ENCODE data around the gene PLP1. TPM values are rescaled to one million over a fixed set of nuclear protein-coding genes. Genes with fewer than 3 reads are reported as not detected.

The PLP1 gene
- total RNA-seq, 1 experiment from 2014 or later = 88.3 TPM

DNA sequence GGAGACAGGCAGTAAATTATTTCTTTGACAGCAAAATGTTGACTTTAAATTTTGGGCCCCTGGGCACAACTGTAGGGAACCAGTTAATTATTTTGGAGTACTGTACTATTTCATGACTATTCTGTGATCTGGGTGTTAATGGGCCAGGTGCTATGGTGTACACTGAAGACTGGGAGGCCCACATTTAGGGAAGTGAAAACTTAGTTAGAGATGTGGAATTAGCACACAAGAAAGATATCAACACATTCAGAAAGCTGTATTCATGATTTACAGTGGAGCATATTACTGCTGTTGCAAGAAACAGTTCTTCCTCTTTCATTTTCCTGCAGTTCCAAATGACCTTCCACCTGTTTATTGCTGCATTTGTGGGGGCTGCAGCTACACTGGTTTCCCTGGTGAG lies 12.4 kb downstream of the PLP1 start:
- no peaks in the 10 kb centered on the region for H3K4me1 ChIP-seq (ENCODE audit: insufficient read depth, low read length)
- H2AFZ ChIP-seq (ENCODE audit: low read length) = no peak overlapping the region
- no peak overlapping the region for H3K27ac Mint-ChIP-seq
- H3K36me3 Mint-ChIP-seq (ENCODE audit: insufficient read depth in 1 of 3, low read depth in 3 of 3) = peaks cover 44 to 81% (median 66%) of the 10 kb centered on the region in 3 experiments; a peak in 6 of 7 replicates
- H3K56ac ChIP-seq (ENCODE audit: insufficient read length, low read depth, low read length) = no peak overlapping the region
- no peaks in the 10 kb centered on the region for H3K79me1 ChIP-seq (ENCODE audit: insufficient read depth, low read depth, low read length, poor library complexity, severe bottlenecking)
- no peak overlapping the region for H4K91ac ChIP-seq (ENCODE audit: insufficient read length, low read depth, low read length)
- no peak for TF ChIP-seq CTCF (conservative IDR thresholded peaks at IDR 0.05)
- no peak overlapping the region for H2BK120ac ChIP-seq (ENCODE audit: low read depth, low read length, poor library complexity, severe bottlenecking)
- H3K23ac ChIP-seq (ENCODE audit: insufficient read length, low read depth, low read length) = no peak overlapping the region
- H2BK12ac ChIP-seq (ENCODE audit: insufficient read length, low read depth, low read length) = no peak overlapping the region
- H3K4me2 ChIP-seq (ENCODE audit: insufficient read depth, insufficient read length, low read length) = no peak overlapping the region
- H4K20me1 ChIP-seq (ENCODE audit: control insufficient read depth, insufficient read depth, insufficient read length) = no peaks in the 10 kb centered on the region
- no peak for DNase-seq
- H3K4me3 Mint-ChIP-seq = no peak overlapping the region
- H3K9ac ChIP-seq (ENCODE audit: extremely low read depth, insufficient read length, low read length) = no peak overlapping the region
- H3K4ac ChIP-seq (ENCODE audit: low read depth, low read length) = no peak overlapping the region
- H2AK5ac ChIP-seq (ENCODE audit: insufficient read length, low read length) = no peak overlapping the region
- no peaks in the 10 kb centered on the region for H3K27me3 ChIP-seq (ENCODE audit: insufficient read depth, low read length)
- peaks cover 0 to 20% of the 10 kb centered on the region in 2 experiments; a peak in 2 of 5 replicates for H3K9me3 Mint-ChIP-seq
- H3K27me3 Mint-ChIP-seq (ENCODE audit: low read depth) = no peaks in the 10 kb centered on the region
- no peak overlapping the region for H4K5ac ChIP-seq (ENCODE audit: insufficient read length, low read depth, low read length)
- H3K27ac ChIP-seq (ENCODE audit: insufficient read length, low read depth, low read length) = no peak overlapping the region
- H2BK20ac ChIP-seq (ENCODE audit: low read depth, low read length, poor library complexity, severe bottlenecking) = no peak overlapping the region
- H2BK15ac ChIP-seq (ENCODE audit: low read depth, low read length) = no peak overlapping the region
- no peak overlapping the region for H4K8ac ChIP-seq (replicated peaks; ENCODE audit: insufficient read length, low read depth, low read length)
- no peaks in the 10 kb centered on the region for H3K9me3 ChIP-seq (ENCODE audit: control insufficient read depth, low read depth, low read length)
- no peak overlapping the region for H3T11ph ChIP-seq (ENCODE audit: low read length)
- H3K14ac ChIP-seq (ENCODE audit: insufficient read depth, low read length) = no peak overlapping the region
- H3K4me1 Mint-ChIP-seq = peaks cover 0 to 4% of the 10 kb centered on the region in 2 experiments; a peak in 2 of 4 replicates
- H3K79me2 ChIP-seq (ENCODE audit: insufficient read depth, low read length) = no peaks in the 10 kb centered on the region
- H3K23me2 ChIP-seq (ENCODE audit: insufficient read length, low read depth, low read length, poor library complexity, severe bottlenecking) = no peaks in the 10 kb centered on the region
- no peak overlapping the region for H3K18ac ChIP-seq (ENCODE audit: insufficient read length, low read depth, low read length)
- no peak overlapping the region for H2BK5ac ChIP-seq (ENCODE audit: insufficient read length, low read length)

Data from H9 (cell line).